Measurements from ENCODE around the gene LNP1.

LNP1 gene

DNA sequence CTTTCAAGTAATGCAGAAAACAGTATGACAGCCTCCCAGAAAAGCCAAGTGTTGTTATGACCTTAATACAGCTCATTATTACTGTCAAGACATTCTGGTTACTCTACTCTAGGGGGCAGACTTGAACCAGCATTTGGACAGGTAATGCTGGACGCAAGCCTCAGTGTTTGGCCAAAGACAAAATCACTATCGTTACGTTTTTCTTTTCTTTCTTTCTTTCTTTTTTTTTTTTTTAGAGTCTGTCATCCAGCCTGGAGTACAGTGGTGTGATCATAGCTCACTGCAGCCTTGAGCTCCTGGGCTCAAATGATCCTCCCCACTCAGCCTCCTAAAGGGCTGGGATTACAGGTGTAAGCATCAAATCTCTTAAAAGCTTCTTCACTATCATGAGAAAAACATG lies 61.7 kb downstream of the LNP1 start:
- ATAC-seq, result peak; percentile 100
- TF ChIP-seq, protein P1, sequence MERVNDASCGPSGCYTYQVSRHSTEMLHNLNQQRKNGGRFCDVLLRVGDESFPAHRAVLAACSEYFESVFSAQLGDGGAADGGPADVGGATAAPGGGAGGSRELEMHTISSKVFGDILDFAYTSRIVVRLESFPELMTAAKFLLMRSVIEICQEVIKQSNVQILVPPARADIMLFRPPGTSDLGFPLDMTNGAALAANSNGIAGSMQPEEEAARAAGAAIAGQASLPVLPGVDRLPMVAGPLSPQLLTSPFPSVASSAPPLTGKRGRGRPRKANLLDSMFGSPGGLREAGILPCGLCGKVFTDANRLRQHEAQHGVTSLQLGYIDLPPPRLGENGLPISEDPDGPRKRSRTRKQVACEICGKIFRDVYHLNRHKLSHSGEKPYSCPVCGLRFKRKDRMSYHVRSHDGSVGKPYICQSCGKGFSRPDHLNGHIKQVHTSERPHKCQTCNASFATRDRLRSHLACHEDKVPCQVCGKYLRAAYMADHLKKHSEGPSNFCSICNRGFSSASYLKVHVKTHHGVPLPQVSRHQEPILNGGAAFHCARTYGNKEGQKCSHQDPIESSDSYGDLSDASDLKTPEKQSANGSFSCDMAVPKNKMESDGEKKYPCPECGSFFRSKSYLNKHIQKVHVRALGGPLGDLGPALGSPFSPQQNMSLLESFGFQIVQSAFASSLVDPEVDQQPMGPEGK (CRISPR knock-in tag; IDR thresholded peaks at IDR 0.05; ENCODE audit: borderline replicate concordance), result no peak
- TF ChIP-seq SNAI2 (CRISPR knock-in tag; IDR thresholded peaks at IDR 0.05) (no peak), ZC3H10 (CRISPR knock-in tag; IDR thresholded peaks at IDR 0.05) (no peak), TOX (CRISPR knock-in tag; IDR thresholded peaks at IDR 0.05; ENCODE audit: borderline replicate concordance) (no peak), TSHZ2 (CRISPR knock-in tag; IDR thresholded peaks at IDR 0.05) (no peak), BACH2 (CRISPR knock-in tag; IDR thresholded peaks at IDR 0.05; ENCODE audit: borderline replicate concordance) (no peak), ISL1 (CRISPR knock-in tag; IDR thresholded peaks at IDR 0.05) (no peak), RARB (CRISPR knock-in tag; IDR thresholded peaks at IDR 0.05) (no peak), ZNF565 (CRISPR knock-in tag; conservative IDR thresholded peaks at IDR 0.05; ENCODE audit: low read depth) (no peak), ARNTL (CRISPR knock-in tag; IDR thresholded peaks at IDR 0.05; ENCODE audit: borderline replicate concordance, low read depth) (no peak), ZNF70 (CRISPR knock-in tag; IDR thresholded peaks at IDR 0.05) (no peak), ESRRG (CRISPR knock-in tag; IDR thresholded peaks at IDR 0.05) (no peak), PPARA (CRISPR knock-in tag; IDR thresholded peaks at IDR 0.05; ENCODE audit: borderline replicate concordance) (no peak), ZFP30 (CRISPR knock-in tag; IDR thresholded peaks at IDR 0.05) (no peak), GLIS3 (CRISPR knock-in tag; IDR thresholded peaks at IDR 0.05) (no peak), CSRNP3 (CRISPR knock-in tag; IDR thresholded peaks at IDR 0.05) (no peak), TCF4 (CRISPR knock-in tag; IDR thresholded peaks at IDR 0.05; ENCODE audit: borderline replicate concordance) (no peak), ZFP3 (CRISPR knock-in tag; IDR thresholded peaks at IDR 0.05) (no peak), OSR1 (CRISPR knock-in tag; IDR thresholded peaks at IDR 0.05) (no peak)

DNA sequence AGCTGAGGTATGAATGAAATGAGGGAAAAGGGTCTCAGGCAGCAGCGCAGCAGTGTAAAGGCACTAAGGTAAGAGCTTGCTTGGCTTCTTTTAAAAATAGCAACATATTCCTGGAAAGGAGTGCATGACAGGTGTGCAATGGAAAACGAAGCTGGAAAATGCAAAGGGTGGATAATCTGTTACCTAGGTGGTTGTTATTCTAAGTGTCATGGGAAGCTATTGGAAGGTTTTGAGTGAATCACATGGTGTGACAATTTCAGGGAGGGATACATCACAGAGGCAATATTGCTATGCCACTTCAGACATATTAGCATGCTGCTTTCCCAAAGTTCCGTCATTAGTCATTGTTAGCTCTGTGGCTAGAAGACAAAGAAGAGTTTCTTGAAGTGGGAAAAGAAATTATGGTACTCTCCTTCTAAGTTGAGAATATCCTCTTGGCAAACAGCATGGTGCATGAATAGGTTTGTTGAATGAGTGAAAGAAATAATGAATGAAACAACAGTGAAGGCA lies 62.4 kb downstream of the LNP1 start:
- TF ChIP-seq ARNTL (CRISPR knock-in tag; IDR thresholded peaks at IDR 0.05; ENCODE audit: borderline replicate concordance, low read depth) (no peak), BACH2 (CRISPR knock-in tag; IDR thresholded peaks at IDR 0.05; ENCODE audit: borderline replicate concordance) (no peak), CSDC2 (CRISPR knock-in tag; IDR thresholded peaks at IDR 0.05) (no peak), PPARA (CRISPR knock-in tag; IDR thresholded peaks at IDR 0.05; ENCODE audit: borderline replicate concordance) (no peak), RARB (CRISPR knock-in tag; IDR thresholded peaks at IDR 0.05) (no peak), ZNF565 (CRISPR knock-in tag; conservative IDR thresholded peaks at IDR 0.05; ENCODE audit: low read depth) (no peak), GLIS3 (CRISPR knock-in tag; IDR thresholded peaks at IDR 0.05) (no peak), TOX (CRISPR knock-in tag; IDR thresholded peaks at IDR 0.05; ENCODE audit: borderline replicate concordance) (no peak), ISL1 (CRISPR knock-in tag; IDR thresholded peaks at IDR 0.05) (no peak), ZFP3 (CRISPR knock-in tag; IDR thresholded peaks at IDR 0.05) (no peak), POU6F1 (CRISPR knock-in tag; IDR thresholded peaks at IDR 0.05; ENCODE audit: borderline replicate concordance, low read depth) (no peak), ZC3H10 (CRISPR knock-in tag; IDR thresholded peaks at IDR 0.05) (no peak), TSHZ2 (CRISPR knock-in tag; IDR thresholded peaks at IDR 0.05) (no peak)
- TF ChIP-seq, protein P1 (CRISPR knock-in tag; IDR thresholded peaks at IDR 0.05; ENCODE audit: borderline replicate concordance), result no peak
- no peak for ATAC-seq

Measured in SK-N-SH treated with all-trans-retinoic acid at 6 μM for 48 hours (cell line).